Muscle of leg (tissue), 11 donors: ENCODE results near the gene PCSK5. TPM values are rescaled to one million over a fixed set of nuclear protein-coding genes. Genes with fewer than 3 reads are reported as not detected.

ENCODE experiments used
- DNase-seq: peaks from one replicate; pipeline ENCODE4 v3.0.0; 2013
- H3K27ac ChIP-seq: one replicate; pipeline ENCODE4 v1.5.1; 2013; ENCODE audit warnings: mild to moderate bottlenecking, low read length, control low read depth
- H3K27me3 ChIP-seq: one replicate; pipeline ENCODE4 v1.6.1; 2013; ENCODE audit warnings: low read length; ENCODE audit not compliant: control insufficient read depth, insufficient read depth
- H3K36me3 ChIP-seq: one replicate; pipeline ENCODE4 v1.6.1; 2013; ENCODE audit warnings: low read length; ENCODE audit not compliant: control insufficient read depth, insufficient read depth
- H3K4me1 ChIP-seq: one replicate; pipeline ENCODE4 v1.6.1; 2013; ENCODE audit warnings: low read length; ENCODE audit not compliant: control insufficient read depth, insufficient read depth
- H3K4me3 ChIP-seq: one replicate; pipeline ENCODE4 v1.5.1; 2013; ENCODE audit warnings: low read length, control low read depth
- H3K9me3 ChIP-seq: replicated peaks from 2 replicates; pipeline ENCODE4 v1.6.1; 2013; ENCODE audit warnings: low read depth, low read length; ENCODE audit not compliant: control insufficient read depth
- WGBS: methylation state at CpG from one replicate; pipeline ENCODE4 v1.1.5; 2013; ENCODE audit warnings: missing lambda C conversion rate; ENCODE audit not compliant: insufficient coverage; 5-methylcytosine and 5-hydroxymethylcytosine counted together
- polyA plus RNA-seq, 8 donors: library from polyadenylated mRNA; unstranded; fragments of 120-200 nt; gene quantifications; one replicate each; pipeline versions ENCODE4 v1.2.1 to v1.2.3, GENCODE V29; 2013; ENCODE audit warnings: inconsistent platforms in 1 of 8, low replicate concordance in 1 of 8; ENCODE audit not compliant: insufficient read length in 8 of 8, insufficient read depth in 1 of 8
- total RNA-seq: library from RNA; stranded (reverse); fragments of 120-200 nt; gene quantifications from one replicate; pipeline ENCODE4 v1.2.4, GENCODE V29; 2013

Gene PCSK5
- total and polyA plus RNA-seq, 9 donors, result 12.9 to 22.1 (median 16.7) TPM

DNA sequence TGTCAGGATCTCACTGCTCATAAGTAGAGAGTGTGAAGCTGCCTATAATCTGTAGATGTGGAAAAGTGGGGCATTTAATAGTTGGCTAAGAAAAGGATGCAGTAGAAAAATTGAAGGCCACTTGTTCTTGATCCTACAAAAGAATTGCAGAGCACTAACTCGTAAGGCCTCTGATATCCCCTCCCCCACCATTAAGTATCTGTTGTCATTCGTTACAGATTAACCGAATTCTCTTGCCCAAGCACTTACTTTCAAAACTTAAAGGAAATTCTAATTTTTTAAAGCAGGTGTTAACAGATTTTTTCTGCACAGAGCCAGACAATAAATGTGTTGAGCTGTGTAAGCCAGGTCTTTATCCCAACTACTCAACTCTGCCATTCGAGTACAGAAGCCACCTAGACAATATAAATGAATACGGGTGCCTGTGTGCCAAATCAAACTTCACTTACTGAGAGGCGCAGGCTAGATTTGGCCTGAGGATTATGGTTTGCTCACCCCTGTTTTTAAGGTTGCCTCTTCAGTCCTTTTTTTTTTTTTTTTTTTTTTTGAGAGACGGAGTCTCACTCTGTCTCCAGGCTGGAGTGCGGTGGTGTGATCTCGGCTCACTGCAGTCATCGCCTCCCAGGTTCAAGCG lies 268.9 kb downstream of the PCSK5 start:
- H3K4me3 ChIP-seq, result no peak overlapping the region
- no peaks in the 10 kb centered on the region for H3K9me3 ChIP-seq
- H3K4me1 ChIP-seq, result peaks cover 37% of the 10 kb centered on the region
- no peak overlapping the region for H3K27ac ChIP-seq
- no CpG with 5 or more reads among the region's 11 CpGs for WGBS
- H3K27me3 ChIP-seq, result no peaks in the 10 kb centered on the region
- DNase-seq, result no peak
- H3K36me3 ChIP-seq, result peaks cover 10% of the 10 kb centered on the region

DNA sequence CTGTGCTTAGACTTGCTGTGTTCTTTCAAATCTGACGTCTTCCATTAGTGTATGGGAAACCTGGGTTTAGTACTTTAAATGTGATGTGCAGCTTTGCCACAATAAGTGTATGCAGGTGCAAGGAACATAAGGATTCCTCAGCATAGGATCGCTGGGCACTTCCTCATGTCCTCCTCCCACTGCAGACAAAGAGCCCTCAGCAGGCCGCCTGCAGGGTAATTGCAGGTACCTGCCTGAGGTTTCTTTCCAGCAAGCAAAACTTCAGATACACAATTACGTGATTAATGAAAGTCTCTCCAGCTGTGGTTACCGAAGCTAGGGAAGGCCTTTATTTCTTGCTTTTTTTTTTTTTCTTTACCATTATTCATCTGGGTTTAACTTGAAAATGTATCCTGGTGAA lies 270.6 kb downstream of the PCSK5 start:
- peaks cover 40% of the 10 kb centered on the region for H3K4me1 ChIP-seq
- H3K9me3 ChIP-seq, result no peaks in the 10 kb centered on the region
- no peaks in the 10 kb centered on the region for H3K27me3 ChIP-seq
- H3K36me3 ChIP-seq, result peaks cover 10% of the 10 kb centered on the region
- whole genome bisulfite sequencing, result 14% methylated on average over 1 of the region's 5 CpGs
- H3K27ac ChIP-seq, result peak overlapping the region; percentile 74
- DNase-seq, result no peak
- H3K4me3 ChIP-seq, result no peak overlapping the region

DNA sequence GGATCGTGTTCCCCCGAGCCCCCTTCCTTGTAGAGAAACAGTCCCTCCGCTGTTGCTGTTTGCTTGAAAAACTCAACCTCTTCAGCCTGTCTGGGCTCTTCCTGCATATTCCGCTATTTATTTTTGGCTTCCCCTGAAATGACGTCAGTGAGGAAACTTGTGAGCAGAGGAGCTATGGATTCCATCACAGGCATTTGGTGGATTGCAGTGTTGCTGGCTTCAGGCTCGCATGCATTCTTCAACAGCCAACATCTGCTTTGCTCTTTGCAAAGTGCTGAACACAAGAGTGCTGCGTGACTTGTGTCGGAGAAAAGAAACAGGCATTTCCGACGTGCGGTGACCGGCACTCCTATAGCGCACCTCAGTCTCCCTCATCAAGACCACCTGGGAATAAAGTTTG lies 271.1 kb downstream of the PCSK5 start:
- H3K9me3 ChIP-seq, result no peaks in the 10 kb centered on the region
- H3K36me3 ChIP-seq, result peaks cover 10% of the 10 kb centered on the region
- H3K4me1 ChIP-seq, result peaks cover 40% of the 10 kb centered on the region
- no peaks in the 10 kb centered on the region for H3K27me3 ChIP-seq
- peak; percentile 99 for DNase-seq
- H3K4me3 ChIP-seq, result no peak overlapping the region
- WGBS, result 7% methylated on average over 4 of the region's 13 CpGs
- H3K27ac ChIP-seq, result peak overlapping the region; percentile 74

DNA sequence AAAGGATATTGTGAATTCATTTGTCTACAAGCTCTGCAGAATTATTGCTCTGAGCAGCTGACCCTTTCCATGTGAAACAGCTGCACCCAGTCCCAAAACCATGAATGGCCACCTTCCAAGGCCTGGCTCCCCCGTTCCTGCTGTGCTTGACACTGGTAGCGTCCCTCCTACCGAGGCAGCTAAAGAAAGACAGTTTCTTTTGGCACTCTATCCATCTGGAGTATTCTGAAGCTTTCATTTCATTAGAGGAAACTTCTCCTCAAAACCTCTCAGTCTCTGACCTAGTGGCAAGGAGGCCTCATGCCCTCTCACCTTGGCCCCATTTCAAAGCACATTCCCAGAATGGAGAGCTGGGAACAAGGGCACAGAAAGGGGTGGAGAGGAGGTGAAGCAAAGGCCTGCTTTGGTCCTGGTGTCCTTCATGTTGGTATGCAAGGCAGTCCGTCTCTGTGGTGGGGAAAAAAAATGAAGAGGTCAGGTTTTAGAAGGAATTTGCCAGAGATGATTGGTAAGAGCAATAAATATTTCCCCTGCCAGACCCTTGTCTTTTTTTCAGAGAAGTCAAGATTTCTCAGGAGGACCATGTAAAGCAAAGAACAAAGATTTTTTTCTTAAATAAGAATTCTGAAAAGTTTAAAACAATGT lies 271.7 kb downstream of the PCSK5 start:
- H3K36me3 ChIP-seq, result peaks cover 7% of the 10 kb centered on the region
- 17% methylated on average over 3 of the region's 4 CpGs for WGBS
- peak; percentile 80 for DNase-seq
- no peak overlapping the region for H3K4me3 ChIP-seq
- H3K9me3 ChIP-seq, result no peaks in the 10 kb centered on the region
- H3K4me1 ChIP-seq, result peaks cover 41% of the 10 kb centered on the region
- H3K27me3 ChIP-seq, result no peaks in the 10 kb centered on the region
- peak overlapping the region; percentile 74 for H3K27ac ChIP-seq

DNA sequence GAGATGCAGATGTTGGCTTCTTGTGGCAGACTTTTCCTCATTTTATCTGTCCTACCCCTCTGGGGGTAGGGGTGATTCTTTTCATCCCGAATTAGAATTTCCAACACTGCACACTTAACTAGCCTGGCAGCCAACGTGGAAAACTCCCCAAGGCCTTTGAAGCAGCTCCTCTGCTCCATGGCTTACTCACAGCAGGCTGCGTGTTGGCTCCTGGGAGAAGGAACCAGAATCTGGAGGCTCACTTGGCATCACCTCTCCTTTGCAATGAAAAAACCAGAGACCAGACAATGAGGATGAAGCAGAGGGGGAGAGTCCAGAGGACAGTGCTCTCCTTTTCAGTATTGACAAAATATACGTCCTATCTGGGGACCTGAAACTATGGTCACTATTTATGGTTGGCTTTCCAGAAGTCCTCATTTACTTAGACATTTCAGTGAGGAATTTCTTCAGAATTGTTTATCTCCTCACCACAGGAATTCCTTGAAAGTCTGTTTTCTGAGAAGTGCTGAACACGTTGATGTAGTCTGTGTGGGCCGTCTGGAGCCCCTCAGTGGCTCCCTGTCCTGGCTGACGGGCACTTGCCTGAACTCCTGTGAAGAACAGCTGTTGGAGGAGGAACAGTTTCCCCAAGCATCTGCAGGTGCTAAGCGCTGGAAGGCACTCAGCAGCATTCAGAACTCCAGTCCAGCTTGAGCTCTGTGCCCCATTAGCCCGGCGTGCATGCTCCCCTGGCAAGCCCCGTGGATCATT lies 272.5 kb downstream of the PCSK5 start:
- 30% methylated on average over 5 of the region's 11 CpGs for WGBS
- H3K4me3 ChIP-seq, result no peak overlapping the region
- H3K4me1 ChIP-seq, result peaks cover 41% of the 10 kb centered on the region
- H3K36me3 ChIP-seq, result peaks cover 7% of the 10 kb centered on the region
- peak overlapping the region; percentile 74 for H3K27ac ChIP-seq
- no peaks in the 10 kb centered on the region for H3K9me3 ChIP-seq
- H3K27me3 ChIP-seq, result no peaks in the 10 kb centered on the region
- DNase-seq, result peak; percentile 87

DNA sequence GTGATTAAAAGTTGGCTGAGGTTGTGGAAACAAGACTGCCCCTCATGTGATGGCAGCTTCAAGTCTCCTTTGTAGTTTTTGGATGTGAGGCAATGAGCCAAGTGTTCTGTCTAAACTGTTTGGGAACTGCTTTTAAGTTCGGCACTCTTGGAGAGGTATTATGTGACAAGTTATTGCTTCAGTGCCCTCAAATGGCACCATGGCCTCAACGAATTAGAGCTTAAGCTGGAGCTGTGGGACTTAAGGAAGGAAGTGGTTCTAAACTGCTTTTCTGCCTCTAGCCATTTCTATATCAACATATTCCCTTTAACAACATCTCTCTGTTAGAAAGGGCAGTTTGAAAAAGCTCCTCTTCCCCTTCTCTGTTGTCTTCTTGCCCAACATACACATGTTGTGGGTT lies 276.1 kb downstream of the PCSK5 start:
- Histone ChIP-seq H3K4me1 (peaks cover 25% of the 10 kb centered on the region), H3K27me3 (no peaks in the 10 kb centered on the region), H3K9me3 (no peaks in the 10 kb centered on the region), H3K27ac (no peak overlapping the region), H3K36me3 (peaks cover 12% of the 10 kb centered on the region), H3K4me3 (no peak overlapping the region)
- WGBS, result 60% methylated on average over 1 of the region's 2 CpGs
- DNase-seq, result no peak

DNA sequence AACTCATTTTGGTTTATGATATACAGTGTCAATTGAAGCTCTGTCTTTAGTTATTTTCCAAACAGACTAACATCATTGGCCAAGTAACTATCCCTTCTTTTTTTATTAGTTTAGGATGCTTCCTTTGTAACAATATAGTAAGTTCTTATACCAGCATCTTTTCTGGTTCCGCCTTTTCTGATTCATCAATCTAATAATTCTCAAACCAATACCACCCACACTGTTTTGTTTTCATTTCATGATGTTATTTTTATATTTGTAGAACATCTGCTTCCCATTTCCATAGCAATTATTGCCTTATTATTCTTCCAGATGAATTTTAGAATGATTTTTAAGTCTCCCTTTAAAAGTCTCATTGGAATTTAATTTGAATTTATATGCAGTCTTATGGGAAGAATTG lies 285.7 kb downstream of the PCSK5 start:
- Histone ChIP-seq H3K27ac (no peak overlapping the region), H3K4me3 (no peak overlapping the region), H3K36me3 (peaks cover 14% of the 10 kb centered on the region), H3K9me3 (no peaks in the 10 kb centered on the region), H3K4me1 (no peaks in the 10 kb centered on the region), H3K27me3 (no peaks in the 10 kb centered on the region)
- peak; percentile 74 for DNase-seq
- whole genome bisulfite sequencing, result no CpG with 5 or more reads among the region's 1 CpG

DNA sequence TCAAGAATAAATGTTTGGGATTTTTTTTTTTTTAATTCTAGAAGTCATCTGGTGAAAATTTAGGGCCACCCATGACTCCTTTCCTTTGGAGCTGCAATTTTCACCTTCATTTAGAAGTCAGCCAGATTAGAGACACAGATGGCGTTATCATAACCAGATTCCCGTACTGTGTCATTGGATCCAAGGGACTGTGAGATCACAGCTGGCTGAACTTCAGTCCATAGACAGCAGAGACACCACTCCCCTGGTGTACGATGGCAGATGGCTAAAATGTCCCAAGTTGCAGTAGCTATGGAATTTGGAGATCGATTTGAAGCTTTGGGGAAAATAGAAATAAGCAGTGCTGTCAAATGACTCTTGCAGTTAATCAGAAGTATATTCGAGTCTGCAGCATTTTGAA lies 287.5 kb downstream of the PCSK5 start:
- Histone ChIP-seq H3K9me3 (no peaks in the 10 kb centered on the region), H3K4me3 (no peak overlapping the region), H3K27ac (no peak overlapping the region), H3K36me3 (peaks cover 14% of the 10 kb centered on the region), H3K4me1 (peaks cover 2% of the 10 kb centered on the region), H3K27me3 (no peaks in the 10 kb centered on the region)
- WGBS, result 80% methylated on average over 2 of the region's 5 CpGs
- DNase-seq, result peak; percentile 50

DNA sequence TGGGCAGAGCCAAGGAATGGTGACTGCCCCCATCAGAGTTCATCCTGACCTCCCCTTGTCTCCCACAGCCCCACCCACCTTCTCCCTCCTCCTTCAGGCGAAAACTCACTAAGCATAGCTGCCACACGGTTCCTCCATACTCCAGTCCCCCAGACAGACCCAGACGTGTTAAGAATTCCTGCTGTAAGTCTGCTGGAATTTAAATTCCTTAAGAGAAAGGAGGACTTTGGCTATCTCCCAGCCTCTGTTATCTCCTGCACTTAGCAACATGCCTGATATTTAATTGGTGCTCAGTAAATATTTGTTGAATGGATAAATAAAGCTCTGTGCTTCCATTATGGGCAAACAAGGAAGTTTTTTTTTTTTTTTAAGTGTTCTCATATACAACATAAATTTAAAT lies 290.1 kb downstream of the PCSK5 start:
- Histone ChIP-seq H3K27ac (no peak overlapping the region), H3K27me3 (no peaks in the 10 kb centered on the region), H3K36me3 (peaks cover 12% of the 10 kb centered on the region), H3K9me3 (no peaks in the 10 kb centered on the region), H3K4me1 (peaks cover 2% of the 10 kb centered on the region), H3K4me3 (no peak overlapping the region)
- 100% methylated on average over 1 of the region's 3 CpGs for WGBS
- DNase-seq, result peak; percentile 16

DNA sequence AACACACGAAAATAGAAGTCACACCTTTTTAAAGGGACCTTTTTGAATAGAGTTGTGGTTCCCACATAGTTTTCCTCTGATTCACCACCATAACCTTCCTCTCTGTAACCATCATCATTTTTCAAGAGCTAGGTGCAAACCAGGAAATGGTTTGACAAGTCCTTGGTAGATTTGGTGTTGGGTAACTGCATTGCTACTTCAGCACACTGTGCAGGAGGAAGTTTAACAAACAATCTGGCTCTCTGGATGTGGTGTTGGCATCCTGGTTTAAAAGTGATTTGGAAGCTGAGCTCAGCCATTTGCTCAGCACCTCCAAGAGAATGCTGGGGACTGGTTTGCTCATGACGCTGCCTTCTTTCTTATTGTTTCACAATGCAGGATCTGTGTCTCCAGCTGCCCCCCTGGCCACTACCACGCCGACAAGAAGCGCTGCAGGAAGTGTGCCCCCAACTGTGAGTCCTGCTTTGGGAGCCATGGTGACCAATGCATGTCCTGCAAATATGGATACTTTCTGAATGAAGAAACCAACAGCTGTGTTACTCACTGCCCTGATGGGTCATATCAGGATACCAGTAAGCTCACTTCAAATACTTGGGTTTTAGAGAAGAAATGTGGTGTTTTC lies 290.7 kb downstream of the PCSK5 start:
- no peak for DNase-seq
- peaks cover 12% of the 10 kb centered on the region for H3K36me3 ChIP-seq
- H3K27me3 ChIP-seq, result no peaks in the 10 kb centered on the region
- no peak overlapping the region for H3K27ac ChIP-seq
- no peaks in the 10 kb centered on the region for H3K9me3 ChIP-seq
- H3K4me1 ChIP-seq, result peaks cover 2% of the 10 kb centered on the region
- no peak overlapping the region for H3K4me3 ChIP-seq
- 77% methylated on average over 4 of the region's 5 CpGs for WGBS
